Measurements from ENCODE around the gene GRIFIN. TPM values are rescaled to one million over a fixed set of nuclear protein-coding genes. Genes with fewer than 3 reads are reported as not detected.

The GRIFIN gene
- total and polyA plus RNA-seq, 4 donors: not detected

GRCh38 chr7:2474813-2475677, 1.2 kb downstream of the GRIFIN start:
- ATAC-seq (ENCODE audit: insufficient read depth, low FRiP score): no peak
- WGBS, 2 donors: 89 to 95% methylated on average over 25 to 28 of the region's 28 CpGs

GRCh38 chr7:2474224-2474623, 2.0 kb downstream of the GRIFIN start:
- H3K36me3 ChIP-seq (ENCODE audit: control insufficient read depth in 4 of 4, insufficient read depth in 4 of 4, low read length in 4 of 4): no peaks in the 10 kb centered on the region
- ATAC-seq (ENCODE audit: insufficient read depth, low FRiP score) (no peak), DNase-seq (no peak)
- no peak for TF ChIP-seq CTCF (IDR thresholded peaks at IDR 0.05; ENCODE audit: control extremely low read depth, extremely low read depth)
- WGBS, 2 donors: 81 to 85% methylated on average over 15 of the region's 15 CpGs
- no peak overlapping the region for H3K4me3 ChIP-seq
- H3K9ac ChIP-seq (ENCODE audit: insufficient read depth in 1 of 2, low read length in 2 of 2): no peak overlapping the region
- no peaks in the 10 kb centered on the region for H3K9me3 ChIP-seq (ENCODE audit: control insufficient read depth in 4 of 4, insufficient read depth in 3 of 4, low read length in 3 of 4)
- no peaks in the 10 kb centered on the region for H3K27me3 ChIP-seq (ENCODE audit: control insufficient read depth in 3 of 3, insufficient read depth in 3 of 3, low read length in 2 of 3)
- H3K4me1 ChIP-seq (ENCODE audit: control insufficient read depth in 5 of 5, insufficient read depth in 5 of 5, low read length in 5 of 5): peaks cover 0 to 20% (median 12%) of the 10 kb centered on the region in 5 donors
- no peak overlapping the region for H3K27ac ChIP-seq (ENCODE audit: low read depth in 1 of 2, low read length in 1 of 2)

More at GRCh38 chr7:2474813-2475677, 1.2 kb downstream of the GRIFIN start:
- no peak overlapping the region for H3K9ac ChIP-seq (ENCODE audit: insufficient read depth in 1 of 2, low read length in 2 of 2)
- no peak for TF ChIP-seq CTCF (IDR thresholded peaks at IDR 0.05; ENCODE audit: control extremely low read depth, extremely low read depth)
- no peak overlapping the region for H3K4me3 ChIP-seq
- peaks cover 0 to 1% (median 0%) of the 10 kb centered on the region in 3 donors for H3K27me3 ChIP-seq (ENCODE audit: control insufficient read depth in 3 of 3, insufficient read depth in 3 of 3, low read length in 2 of 3)
- H3K36me3 ChIP-seq (ENCODE audit: control insufficient read depth in 4 of 4, insufficient read depth in 4 of 4, low read length in 4 of 4): no peaks in the 10 kb centered on the region
- H3K27ac ChIP-seq (ENCODE audit: low read depth in 1 of 2, low read length in 1 of 2): no peak overlapping the region
- no peak for DNase-seq
- no peaks in the 10 kb centered on the region for H3K9me3 ChIP-seq (ENCODE audit: control insufficient read depth in 4 of 4, insufficient read depth in 3 of 4, low read length in 3 of 4)
- H3K4me1 ChIP-seq (ENCODE audit: control insufficient read depth in 5 of 5, insufficient read depth in 5 of 5, low read length in 5 of 5): peaks cover 0 to 20% (median 12%) of the 10 kb centered on the region in 5 donors

- no peak overlapping the region for H3K27ac ChIP-seq (ENCODE audit: low read depth in 1 of 2, low read length in 1 of 2)
- no peaks in the 10 kb centered on the region for H3K27me3 ChIP-seq (ENCODE audit: control insufficient read depth in 3 of 3, insufficient read depth in 3 of 3, low read length in 2 of 3)
- no peak for ATAC-seq (ENCODE audit: insufficient read depth, low FRiP score)
Measured at GRCh38 chr7:2473496-2474180, 2.6 kb downstream of the GRIFIN start.

More at GRCh38 chr7:2473496-2474180, 2.6 kb downstream of the GRIFIN start:
- Histone ChIP-seq H3K4me3 (no peak overlapping the region), H3K4me1 (ENCODE audit: control insufficient read depth in 5 of 5, insufficient read depth in 5 of 5, low read length in 5 of 5) (peaks cover 0 to 21% (median 12%) of the 10 kb centered on the region in 5 donors), H3K36me3 (ENCODE audit: control insufficient read depth in 4 of 4, insufficient read depth in 4 of 4, low read length in 4 of 4) (no peaks in the 10 kb centered on the region), H3K9ac (ENCODE audit: insufficient read depth in 1 of 2, low read length in 2 of 2) (no peak overlapping the region), H3K9me3 (ENCODE audit: control insufficient read depth in 4 of 4, insufficient read depth in 3 of 4, low read length in 3 of 4) (no peaks in the 10 kb centered on the region)
- 78 to 85% methylated on average over 12 of the region's 12 CpGs for WGBS, 2 donors
- TF ChIP-seq CTCF (IDR thresholded peaks at IDR 0.05; ENCODE audit: control extremely low read depth, extremely low read depth): no peak
- no peak for DNase-seq
